NB4 (cell line): ENCODE results near the gene TSPAN18.

Source experiments
- DNase-seq: peaks from one replicate; pipeline ENCODE4 v3.0.0; 2010; ENCODE audit warnings: low read depth
- H3K4me3 ChIP-seq: one replicate; pipeline ENCODE4 v1.5.1; 2011; ENCODE audit warnings: mild to moderate bottlenecking, low read depth, low read length, moderate library complexity
- MAX ChIP-seq: IDR thresholded peaks from 2 replicates; pipeline ENCODE4 v1.6.1; 2011; ENCODE audit warnings: low read depth, low read length
- MYC ChIP-seq: IDR thresholded peaks from 2 replicates; pipeline ENCODE4 v1.6.1; 2011; ENCODE audit warnings: low read depth, low read length
- POLR2A ChIP-seq: IDR thresholded peaks from 2 replicates; pipeline ENCODE4 v1.6.1; 2011; ENCODE audit warnings: mild to moderate bottlenecking; ENCODE audit not compliant: insufficient read length; ENCODE audit errors: extremely low read depth
- TF ChIP-seq, protein P1 (sequence below): IDR thresholded peaks from one replicate; pipeline ENCODE4 v1.5.1; 2012; ENCODE audit warnings: low read depth, low read length

TSPAN18 gene

DNA sequence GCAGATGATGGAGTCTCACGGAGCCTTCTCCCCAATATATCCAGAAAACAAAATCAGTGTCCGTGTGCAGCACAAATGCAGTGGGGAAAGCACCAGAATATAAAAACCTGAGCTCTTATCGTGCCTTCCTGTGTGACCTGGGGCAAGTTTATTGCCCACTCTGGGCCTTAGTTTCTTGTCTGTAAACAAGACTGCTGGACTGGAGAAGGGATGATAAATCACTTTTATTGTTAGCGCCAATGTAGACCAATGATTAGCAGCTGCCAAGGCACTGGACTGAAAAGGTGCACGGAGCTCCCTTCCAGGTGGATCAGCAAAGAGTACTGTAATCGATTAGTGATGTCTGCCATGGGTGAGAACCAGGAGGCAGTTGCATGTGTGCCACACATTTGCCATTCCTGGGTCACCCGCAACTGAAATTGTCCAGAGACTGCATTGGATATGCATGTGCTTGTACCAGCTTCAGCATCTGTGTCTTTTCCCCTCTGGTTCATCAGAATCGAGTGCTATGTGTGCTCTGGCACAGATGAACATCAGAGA lies 89.2 kb downstream of the TSPAN18 start:
- no peak for TF ChIP-seq MAX
- no peak for TF ChIP-seq MYC
- no peak for TF ChIP-seq POLR2A
- TF ChIP-seq, protein P1, sequence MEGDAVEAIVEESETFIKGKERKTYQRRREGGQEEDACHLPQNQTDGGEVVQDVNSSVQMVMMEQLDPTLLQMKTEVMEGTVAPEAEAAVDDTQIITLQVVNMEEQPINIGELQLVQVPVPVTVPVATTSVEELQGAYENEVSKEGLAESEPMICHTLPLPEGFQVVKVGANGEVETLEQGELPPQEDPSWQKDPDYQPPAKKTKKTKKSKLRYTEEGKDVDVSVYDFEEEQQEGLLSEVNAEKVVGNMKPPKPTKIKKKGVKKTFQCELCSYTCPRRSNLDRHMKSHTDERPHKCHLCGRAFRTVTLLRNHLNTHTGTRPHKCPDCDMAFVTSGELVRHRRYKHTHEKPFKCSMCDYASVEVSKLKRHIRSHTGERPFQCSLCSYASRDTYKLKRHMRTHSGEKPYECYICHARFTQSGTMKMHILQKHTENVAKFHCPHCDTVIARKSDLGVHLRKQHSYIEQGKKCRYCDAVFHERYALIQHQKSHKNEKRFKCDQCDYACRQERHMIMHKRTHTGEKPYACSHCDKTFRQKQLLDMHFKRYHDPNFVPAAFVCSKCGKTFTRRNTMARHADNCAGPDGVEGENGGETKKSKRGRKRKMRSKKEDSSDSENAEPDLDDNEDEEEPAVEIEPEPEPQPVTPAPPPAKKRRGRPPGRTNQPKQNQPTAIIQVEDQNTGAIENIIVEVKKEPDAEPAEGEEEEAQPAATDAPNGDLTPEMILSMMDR, result no peak
- H3K4me3 ChIP-seq, result no peak overlapping the region

GRCh38 chr11:44816761-44817160 lies 90.0 kb downstream of the TSPAN18 start:
- no peak overlapping the region for H3K4me3 ChIP-seq
- TF ChIP-seq MYC, result no peak
- no peak for TF ChIP-seq POLR2A
- TF ChIP-seq MAX, result no peak
- TF ChIP-seq, protein P1, result no peak
- no peak for DNase-seq

More for the DNA sequence above, 89.2 kb downstream of the TSPAN18 start:
- no peak for DNase-seq

DNA sequence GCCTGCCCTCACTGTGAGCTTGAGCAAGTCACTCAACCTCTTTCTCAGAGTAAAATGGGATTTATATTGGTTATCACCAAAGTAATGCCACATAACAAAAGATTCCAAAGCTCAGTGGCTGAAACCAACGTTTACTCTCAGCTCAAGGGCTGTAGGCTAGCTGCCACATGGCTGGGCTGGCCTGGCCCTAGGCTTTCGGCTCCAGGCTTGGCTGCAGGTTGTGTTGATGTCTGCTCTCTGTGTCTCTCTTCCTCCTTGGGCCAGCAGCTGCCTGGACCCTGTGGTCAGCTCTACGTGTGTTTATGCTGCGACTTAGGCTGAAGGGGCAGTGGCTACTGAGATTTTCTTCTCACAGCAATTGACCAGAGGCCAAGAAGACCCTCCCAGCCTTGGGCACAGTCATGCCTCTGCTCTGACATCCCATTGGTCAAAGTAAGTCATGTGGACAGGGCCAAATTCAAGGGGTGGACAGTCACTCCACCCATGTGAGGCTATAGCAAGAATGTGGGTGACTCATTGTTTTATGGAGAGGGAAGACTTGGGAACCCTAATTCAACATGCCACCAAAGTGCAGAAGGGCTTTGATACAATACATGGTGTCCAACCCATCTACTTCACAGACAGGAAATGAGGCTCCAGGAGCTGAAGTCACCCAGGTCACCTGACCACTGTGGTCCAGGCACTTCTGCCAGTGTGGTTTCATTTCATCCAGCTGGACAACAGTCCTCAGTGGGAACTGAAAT lies 90.6 kb downstream of the TSPAN18 start:
- TF ChIP-seq MYC, result no peak
- TF ChIP-seq POLR2A, result no peak
- TF ChIP-seq MAX, result no peak
- TF ChIP-seq, protein P1, result no peak
- no peak overlapping the region for H3K4me3 ChIP-seq
- no peak for DNase-seq

DNA sequence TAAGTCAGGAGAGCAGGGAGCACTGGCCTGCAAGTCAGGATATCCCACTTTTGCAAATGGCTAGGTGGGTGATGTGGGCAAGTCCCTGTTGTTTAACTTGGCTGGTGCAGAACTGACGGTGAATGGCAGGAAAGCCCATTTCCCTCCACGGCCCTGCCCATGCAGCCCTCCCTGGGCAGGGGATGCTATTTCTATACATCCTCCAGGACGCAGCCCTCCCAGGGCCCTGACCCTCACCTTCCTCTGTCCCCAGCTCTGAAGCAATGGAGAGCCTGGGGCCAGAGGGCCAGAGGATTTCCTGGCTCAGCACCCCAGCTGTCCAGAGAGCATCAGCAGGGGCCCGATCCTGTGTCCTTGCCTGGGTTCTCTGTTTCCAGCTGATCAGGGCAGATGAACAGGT lies 91.3 kb downstream of the TSPAN18 start:
- no peak overlapping the region for H3K4me3 ChIP-seq
- no peak for DNase-seq
- TF ChIP-seq, protein P1, result no peak
- no peak for TF ChIP-seq MYC
- TF ChIP-seq POLR2A, result no peak
- TF ChIP-seq MAX, result no peak

- H3K4me3 ChIP-seq, result no peak overlapping the region
- TF ChIP-seq MYC (no peak), POLR2A (no peak), MAX (no peak)
- TF ChIP-seq, protein P1, result no peak
- DNase-seq, result no peak
Observed at GRCh38 chr11:44819346-44819745, 92.6 kb downstream of the TSPAN18 start.
